Transverse colon (tissue), 4 donors: ENCODE results near the gene PPARA.
"Not testable (repeated sequence)": the region's sequence is repeated elsewhere in the genome, so short reads cannot be mapped to it uniquely, and the experiment has no call there.

Experiments
- EP300 ChIP-seq: sonication (generic); formaldehyde crosslinking; IDR thresholded peaks from one replicate; pipeline ENCODE4 v1.6.1; 2017; ENCODE audit warnings: antibody characterized with exemption, low read depth
- POLR2A ChIP-seq: fragments of 450-650 bp; IDR thresholded peaks from one replicate; pipeline ENCODE4 v1.6.1; 2016; ENCODE audit warnings: antibody characterized with exemption, mild to moderate bottlenecking, moderate library complexity
- POLR2AphosphoS5 ChIP-seq, 3 donors: sonication (generic); formaldehyde crosslinking; IDR thresholded peaks; one replicate each; pipeline ENCODE4 v1.6.1; 2016; ENCODE audit warnings: antibody characterized with exemption in 3 of 3
- TF ChIP-seq, protein P1 (sequence below), 5 experiments: fragments of 200-600 bp in 3 of 5; fragments of 450-650 bp in 2 of 5; sonication (generic) in 3 of 5; IDR thresholded peaks; 1 replicate in 2 of 5; 2 replicates in 3 of 5; pipeline ENCODE4 v1.5.1; 2016 to 2017; ENCODE audit warnings: antibody characterized with exemption in 5 of 5, inconsistent platforms in 3 of 5, mild to moderate bottlenecking in 2 of 5, moderate library complexity in 1 of 5

DNA sequence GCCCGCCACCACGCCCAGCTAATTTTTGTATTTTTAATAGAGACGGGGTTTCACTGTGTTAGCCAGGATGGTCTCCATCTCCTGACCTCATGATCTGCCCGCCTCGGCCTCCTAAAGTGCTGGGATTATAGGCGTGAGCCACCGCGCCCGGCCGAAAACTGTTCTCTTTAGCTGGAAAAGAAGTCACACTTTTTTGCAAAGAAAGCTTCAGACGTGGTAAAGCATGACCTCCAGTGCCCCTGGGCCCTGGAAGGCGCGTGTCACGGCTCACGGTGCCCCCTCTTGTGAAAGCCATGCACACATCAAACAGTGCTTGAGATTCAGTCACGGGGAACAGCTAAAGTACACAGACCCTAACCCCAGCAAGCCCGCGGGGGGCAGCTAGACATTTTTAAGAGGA, 48.5 kb downstream of the PPARA start:
- not testable (repeated sequence) for TF ChIP-seq EP300; POLR2A; POLR2AphosphoS5 (IDR thresholded peaks at IDR 0.05)
- TF ChIP-seq, protein P1, sequence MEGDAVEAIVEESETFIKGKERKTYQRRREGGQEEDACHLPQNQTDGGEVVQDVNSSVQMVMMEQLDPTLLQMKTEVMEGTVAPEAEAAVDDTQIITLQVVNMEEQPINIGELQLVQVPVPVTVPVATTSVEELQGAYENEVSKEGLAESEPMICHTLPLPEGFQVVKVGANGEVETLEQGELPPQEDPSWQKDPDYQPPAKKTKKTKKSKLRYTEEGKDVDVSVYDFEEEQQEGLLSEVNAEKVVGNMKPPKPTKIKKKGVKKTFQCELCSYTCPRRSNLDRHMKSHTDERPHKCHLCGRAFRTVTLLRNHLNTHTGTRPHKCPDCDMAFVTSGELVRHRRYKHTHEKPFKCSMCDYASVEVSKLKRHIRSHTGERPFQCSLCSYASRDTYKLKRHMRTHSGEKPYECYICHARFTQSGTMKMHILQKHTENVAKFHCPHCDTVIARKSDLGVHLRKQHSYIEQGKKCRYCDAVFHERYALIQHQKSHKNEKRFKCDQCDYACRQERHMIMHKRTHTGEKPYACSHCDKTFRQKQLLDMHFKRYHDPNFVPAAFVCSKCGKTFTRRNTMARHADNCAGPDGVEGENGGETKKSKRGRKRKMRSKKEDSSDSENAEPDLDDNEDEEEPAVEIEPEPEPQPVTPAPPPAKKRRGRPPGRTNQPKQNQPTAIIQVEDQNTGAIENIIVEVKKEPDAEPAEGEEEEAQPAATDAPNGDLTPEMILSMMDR (IDR thresholded peaks at IDR 0.05) = not testable (repeated sequence)
